Measurements from ENCODE around the gene BMPR1B.
"Not testable (repeated sequence)": the region's sequence is repeated elsewhere in the genome, so short reads cannot be mapped to it uniquely, and the experiment has no call there.

Gene BMPR1B

DNA sequence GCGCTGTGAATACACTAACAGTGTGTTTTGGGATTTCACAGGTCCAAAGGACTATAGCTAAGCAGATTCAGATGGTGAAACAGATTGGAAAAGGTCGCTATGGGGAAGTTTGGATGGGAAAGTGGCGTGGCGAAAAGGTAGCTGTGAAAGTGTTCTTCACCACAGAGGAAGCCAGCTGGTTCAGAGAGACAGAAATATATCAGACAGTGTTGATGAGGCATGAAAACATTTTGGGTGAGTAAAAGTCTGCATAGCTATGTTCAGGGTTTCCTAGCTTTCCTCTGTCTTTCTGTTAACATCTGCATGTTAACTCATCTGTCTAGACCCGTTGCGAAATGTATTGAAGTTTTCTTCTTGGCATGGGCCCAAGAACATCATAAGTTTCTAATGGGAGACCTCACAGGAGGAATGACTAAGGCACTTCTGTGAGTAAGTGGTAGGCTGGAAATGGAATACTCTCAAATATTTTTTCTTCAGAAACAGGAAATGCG lies 372.1 kb downstream of the BMPR1B start:
- DNase-seq (ENCODE audit: low read depth), result peak; percentile 99
- TF ChIP-seq, protein P1, sequence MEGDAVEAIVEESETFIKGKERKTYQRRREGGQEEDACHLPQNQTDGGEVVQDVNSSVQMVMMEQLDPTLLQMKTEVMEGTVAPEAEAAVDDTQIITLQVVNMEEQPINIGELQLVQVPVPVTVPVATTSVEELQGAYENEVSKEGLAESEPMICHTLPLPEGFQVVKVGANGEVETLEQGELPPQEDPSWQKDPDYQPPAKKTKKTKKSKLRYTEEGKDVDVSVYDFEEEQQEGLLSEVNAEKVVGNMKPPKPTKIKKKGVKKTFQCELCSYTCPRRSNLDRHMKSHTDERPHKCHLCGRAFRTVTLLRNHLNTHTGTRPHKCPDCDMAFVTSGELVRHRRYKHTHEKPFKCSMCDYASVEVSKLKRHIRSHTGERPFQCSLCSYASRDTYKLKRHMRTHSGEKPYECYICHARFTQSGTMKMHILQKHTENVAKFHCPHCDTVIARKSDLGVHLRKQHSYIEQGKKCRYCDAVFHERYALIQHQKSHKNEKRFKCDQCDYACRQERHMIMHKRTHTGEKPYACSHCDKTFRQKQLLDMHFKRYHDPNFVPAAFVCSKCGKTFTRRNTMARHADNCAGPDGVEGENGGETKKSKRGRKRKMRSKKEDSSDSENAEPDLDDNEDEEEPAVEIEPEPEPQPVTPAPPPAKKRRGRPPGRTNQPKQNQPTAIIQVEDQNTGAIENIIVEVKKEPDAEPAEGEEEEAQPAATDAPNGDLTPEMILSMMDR (IDR thresholded peaks at IDR 0.05; ENCODE audit: control insufficient read depth, insufficient read depth, low read depth, low read length, missing control alignments), result no peak
- no peak overlapping the region for H3K4me3 ChIP-seq (ENCODE audit: control insufficient read depth, low read depth, low read length)

DNA sequence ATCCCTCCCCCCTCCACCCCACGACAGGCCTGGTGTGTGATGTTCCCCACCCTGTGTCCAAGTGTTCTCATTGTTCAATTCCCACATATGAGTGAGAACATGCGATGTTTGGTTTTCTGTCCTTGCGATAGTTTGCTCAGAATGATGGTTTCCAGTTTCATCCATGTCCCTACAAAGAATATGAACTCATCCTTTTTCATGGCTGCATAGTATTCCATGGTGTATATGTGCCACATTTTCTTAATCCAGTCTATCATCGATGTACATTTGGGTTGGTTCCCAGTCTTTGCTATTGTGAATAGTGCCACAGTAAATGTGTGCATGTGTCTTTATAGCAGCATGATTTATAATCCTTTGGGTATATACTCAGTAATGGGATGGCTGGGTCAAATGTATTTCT lies 376.3 kb downstream of the BMPR1B start:
- DNase-seq (ENCODE audit: low read depth), result not testable (repeated sequence)

DNA sequence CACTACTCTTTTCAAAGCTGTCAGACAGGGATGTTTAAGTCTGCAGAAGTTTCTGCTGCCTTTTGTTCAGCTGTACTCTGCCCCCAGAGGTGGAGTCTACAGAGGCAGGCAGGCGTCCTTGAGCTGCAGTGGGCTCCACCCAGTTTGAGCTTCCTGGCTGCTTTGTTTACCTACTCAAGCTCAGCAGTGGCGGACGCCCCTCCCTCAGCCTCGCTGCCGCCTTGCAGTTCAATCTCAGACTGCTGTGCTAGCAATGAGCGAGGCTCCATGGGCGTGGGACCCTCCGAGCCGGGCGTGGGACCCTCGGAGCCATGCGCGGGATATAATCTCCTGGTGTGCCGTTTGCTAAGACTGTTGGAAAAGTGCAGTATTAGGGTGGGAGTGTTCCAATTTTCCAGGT lies 381.7 kb downstream of the BMPR1B start:
- not testable (repeated sequence) for H3K4me3 ChIP-seq (ENCODE audit: control insufficient read depth, low read depth, low read length); DNase-seq (ENCODE audit: low read depth)

More for the DNA sequence above, 376.3 kb downstream of the BMPR1B start:
- not testable (repeated sequence) for H3K4me3 ChIP-seq (ENCODE audit: control insufficient read depth, low read depth, low read length)

DNA sequence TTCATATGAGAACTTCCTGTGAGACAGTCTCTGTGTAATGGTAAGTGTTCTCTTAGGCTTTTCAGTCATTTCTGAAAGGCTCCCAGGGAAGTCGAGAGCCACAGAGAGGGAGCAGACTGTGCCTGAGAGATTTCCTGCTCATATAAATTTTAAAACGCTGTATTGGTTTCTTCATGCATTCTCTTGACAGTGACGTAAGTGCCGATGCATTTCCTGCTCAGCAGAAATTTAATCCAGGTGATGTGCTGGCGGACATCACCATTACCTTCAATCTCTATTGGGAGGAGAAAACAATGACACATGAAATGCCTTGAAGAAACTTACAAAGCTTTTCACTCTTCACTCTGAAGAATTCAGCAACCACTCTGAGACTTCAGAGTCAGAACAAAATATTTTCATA lies 383.6 kb downstream of the BMPR1B start:
- no peak overlapping the region for H3K4me3 ChIP-seq (ENCODE audit: control insufficient read depth, low read depth, low read length)
- peak; percentile 24 for DNase-seq (ENCODE audit: low read depth)
- TF ChIP-seq, protein P1 (IDR thresholded peaks at IDR 0.05; ENCODE audit: control insufficient read depth, insufficient read depth, low read depth, low read length, missing control alignments), result no peak

DNA sequence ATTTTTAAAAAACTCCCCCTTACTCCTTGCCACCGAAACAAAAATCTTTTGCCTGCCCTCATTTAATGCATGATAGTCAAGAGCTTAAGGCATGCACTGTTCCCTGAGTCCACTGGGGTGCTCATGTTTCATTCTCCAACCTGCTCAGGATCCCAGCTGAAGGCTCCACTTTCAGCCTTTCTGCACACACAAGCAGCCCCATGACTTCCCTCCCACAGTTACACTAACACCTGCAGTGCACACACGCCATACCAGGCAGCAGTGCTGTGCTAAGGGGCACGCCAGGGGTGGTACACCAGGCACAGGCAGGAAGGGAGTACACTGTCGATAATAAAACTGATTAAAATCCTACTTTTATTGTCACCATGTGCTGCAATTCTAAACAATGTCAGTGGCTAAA lies 385.2 kb downstream of the BMPR1B start:
- DNase-seq (ENCODE audit: low read depth), result no peak
- H3K4me3 ChIP-seq (ENCODE audit: control insufficient read depth, low read depth, low read length), result no peak overlapping the region
- TF ChIP-seq, protein P1 (IDR thresholded peaks at IDR 0.05; ENCODE audit: control insufficient read depth, insufficient read depth, low read depth, low read length, missing control alignments), result no peak

DNA sequence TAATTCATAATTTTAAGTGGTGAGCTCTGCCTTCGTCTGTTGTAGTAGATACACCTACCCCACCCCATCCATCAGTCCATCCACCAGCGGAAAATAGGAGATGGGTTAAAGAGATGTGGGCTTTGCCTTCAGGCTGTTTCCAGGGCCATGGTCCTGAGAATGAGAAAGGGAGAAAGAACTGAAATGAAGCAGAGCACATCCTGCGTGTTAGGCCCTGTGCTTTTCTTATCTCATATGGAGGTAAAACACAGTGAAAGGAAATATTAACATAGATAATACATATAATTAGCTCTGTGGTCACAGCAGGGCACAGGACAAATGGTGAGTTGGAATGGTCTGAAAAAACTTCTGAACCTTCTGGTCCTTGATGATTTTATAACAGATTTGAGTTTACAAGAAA lies 393.5 kb downstream of the BMPR1B start:
- DNase-seq (ENCODE audit: low read depth), result no peak
- TF ChIP-seq, protein P1 (IDR thresholded peaks at IDR 0.05; ENCODE audit: control insufficient read depth, insufficient read depth, low read depth, low read length, missing control alignments), result no peak
- H3K4me3 ChIP-seq (ENCODE audit: control insufficient read depth, low read depth, low read length), result no peak overlapping the region

DNA sequence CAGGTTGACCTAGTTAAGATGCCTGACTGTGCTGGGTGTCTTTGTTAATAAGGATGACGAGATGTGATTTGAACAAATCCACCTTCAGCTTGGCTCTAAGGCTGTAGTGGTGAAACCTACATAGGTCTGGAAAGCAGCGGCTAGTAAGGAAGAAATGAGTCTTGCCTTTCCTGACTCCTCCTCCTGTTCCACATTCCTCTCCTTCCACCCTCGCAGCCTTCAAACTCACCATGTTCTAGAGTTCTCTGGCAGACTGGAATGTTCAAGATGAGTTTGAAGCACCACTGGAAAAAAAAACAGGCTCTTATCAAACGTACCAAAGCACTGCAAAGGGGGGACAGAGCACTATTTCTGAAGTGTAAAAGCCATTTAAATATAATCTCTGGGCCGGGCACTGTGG lies 395.4 kb downstream of the BMPR1B start:
- TF ChIP-seq, protein P1 (IDR thresholded peaks at IDR 0.05; ENCODE audit: control insufficient read depth, insufficient read depth, low read depth, low read length, missing control alignments), result no peak
- DNase-seq (ENCODE audit: low read depth), result no peak
- no peak overlapping the region for H3K4me3 ChIP-seq (ENCODE audit: control insufficient read depth, low read depth, low read length)

DNA sequence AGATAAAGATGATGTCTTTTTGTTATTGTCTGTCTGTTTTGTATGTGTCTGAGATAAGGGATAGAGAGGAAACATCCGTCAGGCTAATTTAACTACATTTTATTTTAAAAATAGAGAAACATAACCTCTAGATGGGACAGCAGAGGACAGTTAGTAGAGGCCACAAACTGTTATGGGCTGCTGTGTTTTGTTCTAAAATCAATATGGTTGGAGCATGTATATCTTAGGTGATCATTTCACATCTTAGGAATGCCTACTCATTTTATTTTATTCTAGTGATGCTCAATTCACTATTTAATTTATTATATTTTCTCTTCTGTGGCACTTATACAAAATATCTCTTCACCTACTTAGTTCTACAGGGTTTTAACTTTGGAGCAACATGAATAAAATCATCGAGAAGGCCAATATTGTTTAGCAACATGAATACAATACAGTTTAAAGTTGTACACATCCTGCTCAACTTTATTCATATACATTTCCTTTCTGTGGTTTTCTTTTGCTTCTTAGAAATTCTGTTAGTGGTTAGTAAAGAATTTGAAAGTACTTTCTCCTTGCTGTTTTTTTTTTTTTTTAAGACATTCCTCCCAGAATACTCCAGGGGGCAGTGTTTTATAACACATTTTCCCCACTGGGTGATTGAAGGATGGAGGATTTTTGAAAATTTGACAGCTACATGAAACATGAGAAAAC lies 398.1 kb downstream of the BMPR1B start:
- H3K4me3 ChIP-seq (ENCODE audit: control insufficient read depth, low read depth, low read length), result no peak overlapping the region
- TF ChIP-seq, protein P1 (IDR thresholded peaks at IDR 0.05; ENCODE audit: control insufficient read depth, insufficient read depth, low read depth, low read length, missing control alignments), result peak; percentile 59
- peak; percentile 13 for DNase-seq (ENCODE audit: low read depth)

Data from AG09309 (cell line).